Measurements from ENCODE around the gene ZNF710. TPM values are rescaled to one million over a fixed set of nuclear protein-coding genes. Genes with fewer than 3 reads are reported as not detected.

ZNF710 gene
- total and polyA plus RNA-seq, 2 of the 13 experiments (the other 11 are each of a cell fraction or from before 2014, with no cell fraction given), result 4.7 to 20.6 TPM

- CTCF ChIA-PET (ENCODE audit: low intra/inter-chr PET ratio, low total read pairs), result interaction anchor here (1.1 to 2.5 kb wide), 3 partner anchors 74 to 99 kb away, joined by 4 to 19 read pairs (median 5); no protein-coding TSS in a partner anchor
- FAIRE-seq (no peak), ATAC-seq (no peak), DNase-seq (ENCODE audit: low spot score) (no peak)
- Histone ChIP-seq H2AFZ (ENCODE audit: low read length) (no peak overlapping the region), H3K9me3 (ENCODE audit: low read length) (no peaks in the 10 kb centered on the region), H3K79me2 (ENCODE audit: insufficient read depth, low read length) (no peaks in the 10 kb centered on the region), H3K4me2 (ENCODE audit: low read depth, low read length) (no peak overlapping the region), H3K36me3 (replicated peaks in 1 of 2; ENCODE audit: control insufficient read depth in 1 of 2, insufficient read depth in 2 of 2, low read length in 2 of 2) (no peaks in the 10 kb centered on the region), H4K20me1 (ENCODE audit: insufficient read depth, low read length) (no peaks in the 10 kb centered on the region), H3K9ac (ENCODE audit: insufficient read depth, low read depth, low read length) (no peak overlapping the region), H3K27me3 (ENCODE audit: control insufficient read depth in 1 of 2, insufficient read depth in 2 of 2, low read length in 2 of 2) (no peaks in the 10 kb centered on the region), H3K4me3 (replicated peaks in 1 of 3; ENCODE audit: insufficient read depth in 1 of 3, low read depth in 2 of 3, low read length in 3 of 3) (no peak overlapping the region), H3K4me1 (ENCODE audit: insufficient read depth, low read length) (no peaks in the 10 kb centered on the region; the same call in none of the 2 replicates), H3K27ac (ENCODE audit: extremely low read length, insufficient read depth, low read length) (no peak overlapping the region)
- TF ChIP-seq ZNF839 (CRISPR knock-in tag; IDR thresholded peaks at IDR 0.05; ENCODE audit: borderline replicate concordance) (no peak), ZNF503 (CRISPR knock-in tag; IDR thresholded peaks at IDR 0.05) (no peak), EED (CRISPR knock-in tag; IDR thresholded peaks at IDR 0.05) (no peak), REXO4 (CRISPR knock-in tag; IDR thresholded peaks at IDR 0.05; ENCODE audit: borderline replicate concordance) (no peak), ZNF768 (CRISPR knock-in tag; IDR thresholded peaks at IDR 0.05) (no peak), TMF1 (CRISPR knock-in tag; IDR thresholded peaks at IDR 0.05; ENCODE audit: low read depth) (no peak), MLXIP (CRISPR knock-in tag; IDR thresholded peaks at IDR 0.05; ENCODE audit: borderline replicate concordance) (no peak), ZBTB2 (CRISPR knock-in tag; IDR thresholded peaks at IDR 0.05; ENCODE audit: low read depth) (no peak), RORA (CRISPR knock-in tag; IDR thresholded peaks at IDR 0.05) (no peak), CBX5 (CRISPR knock-in tag; IDR thresholded peaks at IDR 0.05; ENCODE audit: borderline replicate concordance) (no peak), IRF2 (CRISPR knock-in tag; IDR thresholded peaks at IDR 0.05) (no peak), SRSF9 (IDR thresholded peaks at IDR 0.05; ENCODE audit: borderline replicate concordance, insufficient read depth, low read depth, low read length, poor library complexity, severe bottlenecking) (no peak), PRPF4 (IDR thresholded peaks at IDR 0.05; ENCODE audit: low read depth, low read length, poor library complexity, severe bottlenecking) (no peak)
- WGBS (ENCODE audit: low lambda C conversion rate), result 30% methylated on average over 5 of the region's 5 CpGs
- BruUV-seq (replicated peaks), result no TSS peak
- POLR2A ChIA-PET, result interaction anchor here (1.2 kb wide), 1 partner anchor 59 kb away, joined by 5 read pairs; the partner anchor contains the start of gene ARPIN
- in situ Hi-C loops (cut with HindIII; ENCODE audit: extremely low pct_ligation_motif_present, low pct_unique_long_range_greater_than_20kb) (loop anchor here (5.0 kb wide), 1 partner anchor 60 kb away; the partner anchor contains the start of gene ARPIN), intact Hi-C loops (cut with micrococcal nuclease; ENCODE audit: unreplicated experiment) (no loop called here)
Observed at GRCh38 chr15:89972085-89972484, 29.0 kb upstream of the ZNF710 start.

All from HepG2 (cell line).